AG04450 (cell line): ENCODE results near the gene CRTC1. TPM values are rescaled to one million over a fixed set of nuclear protein-coding genes. Genes with fewer than 3 reads are reported as not detected.

ENCODE experiments used
- CTCF ChIA-PET: fragments of 300-600, 350-600 bp; formaldehyde crosslinking; extraction: SDS; loops from one replicate; lab custom pipeline; 2022; ENCODE audit warnings: antibody characterized with exemption, inconsistent platforms; lab: Charles Lee
- POLR2A ChIA-PET: fragments of 350-600 bp; formaldehyde crosslinking; extraction: SDS; loops from one replicate; lab custom pipeline; 2021; ENCODE audit warnings: antibody characterized with exemption, inconsistent platforms; lab: Yijun Ruan, JAX
- DNase-seq: peaks from one replicate; pipeline ENCODE4 v3.0.0-alpha.2; 2011; ENCODE audit warnings: low read depth, low spot score
- H3K27ac ChIP-seq: one replicate; pipeline ENCODE4 v1.5.1; 2012; ENCODE audit warnings: low read depth, low read length, control low read depth
- H3K27me3 ChIP-seq: one replicate; pipeline ENCODE4 v1.6.0; 2012; ENCODE audit warnings: low read length; ENCODE audit not compliant: control insufficient read depth, insufficient read depth
- H3K4me3 ChIP-seq: 2 replicates; pipeline ENCODE4 v1.5.1; 2011; ENCODE audit warnings: mild to moderate bottlenecking, low read depth, low read length, control low read depth
- H3K9me3 ChIP-seq: 2 replicates; pipeline ENCODE4 v1.5.1; 2012; ENCODE audit warnings: low read length; ENCODE audit not compliant: control insufficient read depth, insufficient read depth
- CTCF ChIP-seq: IDR thresholded peaks from 2 replicates; pipeline ENCODE4 v1.5.1; 2011; ENCODE audit warnings: low read depth, low read length, control low read depth, inconsistent platforms
- polyA plus RNA-seq: library from polyadenylated mRNA; depleted of rRNA; stranded (reverse); fragments of >200 nt; gene quantifications from 2 replicates; pipeline ENCODE4 v1.2.3, GENCODE V29; 2011

CRTC1 gene
- polyA plus RNA-seq, 1 experiment, result 1.0 TPM

- no peak for TF ChIP-seq CTCF
- Histone ChIP-seq H3K4me3 (no peak overlapping the region), H3K9me3 (peaks cover 4% of the 10 kb centered on the region; the same call in 1 of the 2 replicates), H3K27ac (no peak overlapping the region), H3K27me3 (peaks cover 65% of the 10 kb centered on the region)
- DNase-seq, result no peak
- POLR2A ChIA-PET, result no interaction called here
- CTCF ChIA-PET, result no interaction called here
These were observed 109.9 kb downstream of the CRTC1 start for GRCh38 chr19:18793144-18794028.

GRCh38 chr19:18794029-18794313, 110.5 kb downstream of the CRTC1 start:
- peaks cover 66% of the 10 kb centered on the region for H3K27me3 ChIP-seq
- ChIA-PET POLR2A (no interaction called here), CTCF (no interaction called here)
- H3K9me3 ChIP-seq, result peaks cover 4% of the 10 kb centered on the region; the same call in 1 of the 2 replicates
- H3K27ac ChIP-seq, result no peak overlapping the region
- H3K4me3 ChIP-seq, result no peak overlapping the region
- DNase-seq, result no peak
- TF ChIP-seq CTCF, result no peak

GRCh38 chr19:18794692-18795091, 111.2 kb downstream of the CRTC1 start:
- Histone ChIP-seq H3K4me3 (no peak overlapping the region), H3K9me3 (peaks cover 4% of the 10 kb centered on the region; the same call in 1 of the 2 replicates), H3K27me3 (peaks cover 61% of the 10 kb centered on the region), H3K27ac (no peak overlapping the region)
- no peak for TF ChIP-seq CTCF
- POLR2A ChIA-PET, result interaction anchor here (0.7 kb wide), 1 partner anchor 110 kb away, joined by 3 read pairs; no protein-coding TSS in a partner anchor
- DNase-seq, result no peak
- CTCF ChIA-PET, result no interaction called here

- ChIA-PET POLR2A (no interaction called here), CTCF (no interaction called here)
- no peak for TF ChIP-seq CTCF
- H3K9me3 ChIP-seq, result peaks cover 3% of the 10 kb centered on the region; the same call in 1 of the 2 replicates
- DNase-seq, result no peak
- H3K27me3 ChIP-seq, result peaks cover 55% of the 10 kb centered on the region
- no peak overlapping the region for H3K4me3 ChIP-seq
- H3K27ac ChIP-seq, result no peak overlapping the region
These were observed 112.1 kb downstream of the CRTC1 start for GRCh38 chr19:18795540-18795939.

GRCh38 chr19:18796239-18796638, 112.8 kb downstream of the CRTC1 start:
- H3K27ac ChIP-seq, result no peak overlapping the region
- H3K27me3 ChIP-seq, result peaks cover 54% of the 10 kb centered on the region
- no peak for DNase-seq
- POLR2A ChIA-PET, result interaction anchor here (0.6 kb wide), 2 partner anchors 21 to 54 kb away, joined by 4 read pairs; no protein-coding TSS in a partner anchor
- CTCF ChIA-PET, result no interaction called here
- H3K9me3 ChIP-seq, result no peaks in the 10 kb centered on the region; the same call in 1 of the 2 replicates
- no peak for TF ChIP-seq CTCF
- no peak overlapping the region for H3K4me3 ChIP-seq
